DMS53 treated with DMSO at 0.1 percent for 48 hours (cell line): ENCODE results near the gene ASNS.

ENCODE experiments used
- DNase-seq: peaks from one replicate; lab custom pipeline; 2025; ENCODE audit not compliant: unreplicated experiment; lab: John Stamatoyannopoulos, UW

ASNS gene

DNA sequence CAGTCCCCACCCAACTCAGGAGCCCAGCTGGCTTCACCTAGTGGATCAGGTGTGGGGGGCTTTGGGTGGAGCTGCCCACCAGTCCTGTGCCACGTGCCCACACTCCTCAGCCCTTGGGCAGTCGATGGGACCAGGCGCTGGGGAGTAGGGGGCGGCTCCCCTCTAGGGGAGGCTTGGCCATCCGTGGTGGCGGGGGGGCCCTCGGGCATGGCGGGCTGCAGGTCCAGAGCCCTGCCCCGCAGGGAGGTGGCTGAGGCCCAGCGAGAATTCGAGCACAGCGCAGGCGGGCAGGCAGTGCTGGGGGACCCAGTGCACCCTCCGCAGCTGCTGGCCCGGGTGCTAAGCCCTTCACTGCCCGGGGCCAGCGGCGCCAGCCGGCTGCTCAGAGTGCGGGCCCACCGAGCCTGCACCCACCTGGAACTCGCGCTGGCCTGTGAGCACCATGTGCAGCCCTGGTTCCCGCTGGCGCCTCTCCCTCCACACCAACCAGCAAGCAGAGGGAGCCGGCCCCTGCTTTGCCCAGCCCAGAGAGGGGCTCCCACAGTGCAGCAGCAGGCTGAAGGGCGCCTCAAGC is 29.3 kb downstream of the ASNS start:
- DNase-seq, result no peak

- DNase-seq, result no peak
Observed at GRCh38 chr7:97842006-97842405, 30.2 kb downstream of the ASNS start.

GRCh38 chr7:97835296-97836138 is 36.7 kb downstream of the ASNS start:
- DNase-seq, result peak; percentile 80

GRCh38 chr7:97819161-97819560 is 53.0 kb downstream of the ASNS start:
- DNase-seq, result peak; percentile 40

DNA sequence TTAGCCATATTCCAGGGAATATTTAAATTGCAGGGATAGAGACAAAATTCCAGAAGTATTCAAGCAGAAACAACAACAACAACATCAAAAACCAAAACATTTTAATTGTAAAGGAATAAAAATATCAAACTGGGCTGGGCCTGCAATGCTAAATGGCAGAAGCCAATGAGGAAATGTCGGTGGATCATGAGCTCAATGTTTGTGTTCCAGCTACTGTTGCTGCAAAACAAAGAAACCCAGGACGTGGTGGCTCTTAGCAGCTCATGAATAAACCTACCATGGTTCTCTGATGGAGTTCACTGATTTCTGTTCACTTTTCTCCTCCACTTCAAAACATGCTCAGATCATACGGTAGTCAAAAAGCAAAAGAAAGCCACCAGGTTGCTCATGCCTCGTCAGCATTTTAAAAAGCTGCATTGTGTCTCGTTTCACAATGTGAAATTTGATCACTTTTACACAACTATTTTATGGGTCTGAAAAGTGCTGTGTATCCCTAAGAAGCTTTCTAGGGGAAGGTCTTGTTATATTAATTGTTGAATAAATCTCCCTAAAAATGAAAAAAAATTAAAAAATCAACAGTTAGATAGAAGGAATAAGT is 54.0 kb downstream of the ASNS start:
- no peak for DNase-seq
